Keratinocyte (primary cell): Measurements from ENCODE around the gene C1orf122. TPM values are rescaled to one million over a fixed set of nuclear protein-coding genes. Genes with fewer than 3 reads are reported as not detected.

ENCODE experiments used
- DNase-seq: peaks from one replicate; pipeline ENCODE4 v3.0.0-alpha.2; 2011; ENCODE audit warnings: low read depth, missing footprints, low spot score
- FAIRE-seq: peaks from 2 replicates; lab custom pipeline; 2011; peaks lifted over from hg19 to GRCh38; lab: Jason Lieb, UNC
- H2AFZ ChIP-seq: 2 replicates; pipeline ENCODE4 v1.6.0; 2012; ENCODE audit warnings: low read length, control low read depth, inconsistent platforms; ENCODE audit not compliant: control insufficient read depth
- H3K27ac ChIP-seq: 2 replicates; pipeline ENCODE4 v1.5.1; 2011; ENCODE audit warnings: low read length; ENCODE audit not compliant: control insufficient read depth, insufficient read depth
- H3K27me3 ChIP-seq: 3 replicates; pipeline ENCODE4 v1.6.0; 2011; ENCODE audit warnings: low read length; ENCODE audit not compliant: control insufficient read depth, insufficient read depth; ENCODE audit errors: extremely low read depth
- H3K36me3 ChIP-seq, 2 experiments: 2 replicates in 1 of 2; 3 replicates in 1 of 2; pipeline ENCODE4 v1.5.1; 2011; ENCODE audit warnings: low read length in 2 of 2, mild to moderate bottlenecking in 1 of 2; ENCODE audit not compliant: control insufficient read depth in 2 of 2, insufficient read depth in 2 of 2; ENCODE audit errors: extremely low read depth in 1 of 2
- H3K4me1 ChIP-seq: 3 replicates; pipeline ENCODE4 v1.5.1; 2011; ENCODE audit warnings: low read length; ENCODE audit not compliant: control insufficient read depth, insufficient read depth; ENCODE audit errors: extremely low read depth
- H3K4me2 ChIP-seq: 3 replicates; pipeline ENCODE4 v1.6.0; 2011; ENCODE audit warnings: low read depth, low read length; ENCODE audit not compliant: control insufficient read depth, insufficient read depth; ENCODE audit errors: extremely low read depth
- H3K4me3 ChIP-seq, 3 experiments: fragments of 200-600 bp in 1 of 3; sonication (generic) in 1 of 3; 2 replicates in 2 of 3; 3 replicates in 1 of 3; pipeline ENCODE4 v1.5.1; 2011 to 2016; ENCODE audit warnings: low read length in 3 of 3, mild to moderate bottlenecking in 3 of 3, control low read depth in 2 of 3, inconsistent platforms in 1 of 3, low read depth in 1 of 3, mixed read lengths in 1 of 3, mixed run types in 1 of 3, moderate library complexity in 1 of 3; ENCODE audit not compliant: control insufficient read depth in 2 of 3, insufficient read depth in 2 of 3; ENCODE audit errors: extremely low read depth in 1 of 3
- H3K79me2 ChIP-seq: 2 replicates; pipeline ENCODE4 v1.6.0; 2012; ENCODE audit warnings: low read length; ENCODE audit not compliant: control insufficient read depth, insufficient read depth
- H3K9ac ChIP-seq: 3 replicates; pipeline ENCODE4 v1.6.0; 2011; ENCODE audit warnings: low read length; ENCODE audit not compliant: control insufficient read depth, insufficient read depth; ENCODE audit errors: extremely low read depth
- H3K9me1 ChIP-seq: 3 replicates; pipeline ENCODE4 v1.6.0; 2011; ENCODE audit warnings: low read length; ENCODE audit not compliant: control insufficient read depth, insufficient read depth; ENCODE audit errors: extremely low read depth
- H3K9me3 ChIP-seq: 2 replicates; pipeline ENCODE4 v1.5.1; 2012; ENCODE audit warnings: low read depth, low read length; ENCODE audit not compliant: control insufficient read depth
- H4K20me1 ChIP-seq: 3 replicates; pipeline ENCODE4 v1.6.0; 2011; ENCODE audit warnings: low read length; ENCODE audit not compliant: control insufficient read depth, insufficient read depth; ENCODE audit errors: extremely low read depth
- EZH2 ChIP-seq: IDR thresholded peaks from one replicate; pipeline ENCODE4 v1.6.1; 2012; ENCODE audit warnings: inconsistent platforms, mild to moderate bottlenecking, low read length, moderate library complexity
- dilution Hi-C: fragments of 300-500 bp; cut with MboI; formaldehyde crosslinking; loops from one replicate; pipeline ENCODE4 v1.7.0; 2020; ENCODE audit warnings: low sequenced_read_pairs; ENCODE audit not compliant: extremely low pct_ligation_motif_present
- polyA plus RNA-seq, 5 experiments: library from polyadenylated mRNA; depleted of rRNA in 3 of 5; stranded (reverse) in 3 of 5; stranded (forward) in 1 of 5; unstranded in 1 of 5; fragments of >200 nt; gene quantifications; 1 replicate in 1 of 5; 2 replicates in 3 of 5; 3 replicates in 1 of 5; pipeline versions ENCODE4 v1.2.1 to v1.2.3, GENCODE V29; 2011 to 2012; ENCODE audit warnings: missing spikeins in 2 of 5, low read depth in 1 of 5, low replicate concordance in 1 of 5
- TF ChIP-seq, protein P1 (sequence below), 3 experiments: IDR thresholded peaks in 1 of 3; conservative IDR thresholded peaks in 1 of 3; optimal IDR thresholded peaks in 1 of 3; 2 replicates in 2 of 3; 3 replicates in 1 of 3; pipeline versions ENCODE3 to v1.5.1; 2011; ENCODE audit warnings: low read length in 3 of 3, mild to moderate bottlenecking in 3 of 3, moderate library complexity in 2 of 3, control low read depth in 1 of 3, inconsistent platforms in 1 of 3; ENCODE audit not compliant: insufficient read depth in 2 of 3; ENCODE audit errors: extremely low read depth in 1 of 3

The C1orf122 gene
- polyA plus RNA-seq, 1 donor (not counting 4 experiments of a cell fraction or from before 2014, with no cell fraction given) = 25.8 TPM

DNA sequence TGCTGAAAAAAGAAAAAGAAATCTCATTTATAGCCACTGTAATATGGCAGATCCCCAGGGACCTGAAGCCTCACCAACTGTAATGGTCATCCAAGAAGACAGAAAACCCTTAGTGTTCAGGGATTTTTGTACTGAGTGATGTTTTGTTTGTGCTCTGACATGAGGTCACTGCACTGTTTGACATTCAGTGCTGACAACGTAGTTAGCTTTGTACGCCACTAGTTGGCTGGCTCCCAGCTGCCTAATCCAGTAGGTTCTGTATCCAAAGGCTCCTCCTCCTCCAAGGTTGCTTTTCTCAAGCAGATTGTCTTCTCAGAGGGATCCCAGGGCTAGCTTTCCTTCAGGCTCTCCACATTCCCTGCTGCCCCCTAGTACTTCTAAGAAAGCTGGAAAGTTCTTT, 9.9 kb downstream of the C1orf122 start:
- Histone ChIP-seq H3K9me1 (peaks cover 6% of the 10 kb centered on the region), H2AFZ (no peak overlapping the region), H3K4me3 (no peak overlapping the region), H3K27ac (no peak overlapping the region), H3K4me2 (no peak overlapping the region), H3K27me3 (no peaks in the 10 kb centered on the region), H3K4me1 (no peaks in the 10 kb centered on the region), H3K9ac (no peak overlapping the region), H3K36me3 (peaks cover 26 to 45% of the 10 kb centered on the region in 2 experiments), H3K9me3 (no peaks in the 10 kb centered on the region), H3K79me2 (peaks cover 13% of the 10 kb centered on the region), H4K20me1 (no peaks in the 10 kb centered on the region)
- TF ChIP-seq EZH2 = no peak
- TF ChIP-seq, protein P1, sequence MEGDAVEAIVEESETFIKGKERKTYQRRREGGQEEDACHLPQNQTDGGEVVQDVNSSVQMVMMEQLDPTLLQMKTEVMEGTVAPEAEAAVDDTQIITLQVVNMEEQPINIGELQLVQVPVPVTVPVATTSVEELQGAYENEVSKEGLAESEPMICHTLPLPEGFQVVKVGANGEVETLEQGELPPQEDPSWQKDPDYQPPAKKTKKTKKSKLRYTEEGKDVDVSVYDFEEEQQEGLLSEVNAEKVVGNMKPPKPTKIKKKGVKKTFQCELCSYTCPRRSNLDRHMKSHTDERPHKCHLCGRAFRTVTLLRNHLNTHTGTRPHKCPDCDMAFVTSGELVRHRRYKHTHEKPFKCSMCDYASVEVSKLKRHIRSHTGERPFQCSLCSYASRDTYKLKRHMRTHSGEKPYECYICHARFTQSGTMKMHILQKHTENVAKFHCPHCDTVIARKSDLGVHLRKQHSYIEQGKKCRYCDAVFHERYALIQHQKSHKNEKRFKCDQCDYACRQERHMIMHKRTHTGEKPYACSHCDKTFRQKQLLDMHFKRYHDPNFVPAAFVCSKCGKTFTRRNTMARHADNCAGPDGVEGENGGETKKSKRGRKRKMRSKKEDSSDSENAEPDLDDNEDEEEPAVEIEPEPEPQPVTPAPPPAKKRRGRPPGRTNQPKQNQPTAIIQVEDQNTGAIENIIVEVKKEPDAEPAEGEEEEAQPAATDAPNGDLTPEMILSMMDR (optimal IDR thresholded peaks at IDR 0.05 in 1 of 3, IDR thresholded peaks at IDR 0.05 in 1 of 3, conservative IDR thresholded peaks at IDR 0.05 in 1 of 3; ENCODE audit: extremely low read depth in 1 of 3, insufficient read depth in 2 of 3, low read length in 3 of 3) = no peak
- dilution Hi-C loops = no loop called here
- DNase-seq (no peak), FAIRE-seq (peak; percentile 51)

DNA sequence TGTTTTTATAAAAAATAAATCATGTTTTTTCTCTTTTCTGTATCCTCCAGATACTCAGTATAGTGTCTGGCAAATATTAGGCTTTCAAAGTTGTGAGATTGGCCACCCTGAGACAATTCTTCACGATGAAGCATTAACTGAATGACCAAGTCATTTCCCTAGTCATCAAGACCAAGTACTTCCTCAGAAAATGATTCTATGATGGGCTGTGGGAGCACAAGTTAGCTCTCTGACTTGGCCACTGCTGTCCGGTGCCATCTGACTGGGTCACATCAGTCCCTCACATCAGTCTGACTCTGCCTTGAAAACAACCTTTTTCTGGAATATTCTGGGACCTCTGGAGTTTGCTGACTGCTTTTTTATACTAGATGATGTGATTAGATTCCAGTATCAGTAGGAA, 13.9 kb downstream of the C1orf122 start:
- H4K20me1 ChIP-seq = no peaks in the 10 kb centered on the region

More for the DNA sequence above, 13.9 kb downstream of the C1orf122 start:
- no peaks in the 10 kb centered on the region for H3K9me1 ChIP-seq
- TF ChIP-seq EZH2 = no peak
- TF ChIP-seq, protein P1 (optimal IDR thresholded peaks at IDR 0.05 in 1 of 3, IDR thresholded peaks at IDR 0.05 in 1 of 3, conservative IDR thresholded peaks at IDR 0.05 in 1 of 3; ENCODE audit: extremely low read depth in 1 of 3, insufficient read depth in 2 of 3, low read length in 3 of 3) = no peak
- H2AFZ ChIP-seq = no peak overlapping the region
- FAIRE-seq = no peak
- H3K36me3 ChIP-seq = peaks cover 29 to 43% of the 10 kb centered on the region in 2 experiments
- DNase-seq = no peak
- no peaks in the 10 kb centered on the region for H3K79me2 ChIP-seq
- H3K4me3 ChIP-seq = no peak overlapping the region
- dilution Hi-C loops = no loop called here
- H3K9ac ChIP-seq = no peak overlapping the region
- no peak overlapping the region for H3K27ac ChIP-seq
- H3K27me3 ChIP-seq = no peaks in the 10 kb centered on the region
- no peak overlapping the region for H3K4me2 ChIP-seq
- no peaks in the 10 kb centered on the region for H3K4me1 ChIP-seq
- H3K9me3 ChIP-seq = no peaks in the 10 kb centered on the region
